ENCODE data around the gene ATXN10.
A peak's percentile ranks its signal among the peaks of the same experiment; 100 is the strongest.

- TF ChIP-seq TFAP4 (IDR thresholded peaks at IDR 0.05; ENCODE audit: borderline replicate concordance, low read depth), result peak; percentile 87; the same call in 1 of the 2 replicates
- peak; percentile 87; the same call in 1 of the 2 replicates for TF ChIP-seq ZNF772 (CRISPR knock-in tag; IDR thresholded peaks at IDR 0.05)
- peak; percentile 98 to 99 for TF ChIP-seq EP300 (IDR thresholded peaks at IDR 0.05; ENCODE audit: low read depth in 2 of 2, low read length in 2 of 2)
- TF ChIP-seq EP300 (CRISPR knock-in tag; IDR thresholded peaks at IDR 0.05; ENCODE audit: borderline replicate concordance), result peak; percentile 96
- TF ChIP-seq ZNF431 (CRISPR knock-in tag; IDR thresholded peaks at IDR 0.05; ENCODE audit: borderline replicate concordance, low read depth), result peak; percentile 80; the same call in 1 of the 2 replicates
- TF ChIP-seq ZNF253 (CRISPR knock-in tag; IDR thresholded peaks at IDR 0.05; ENCODE audit: borderline replicate concordance), result no peak
- TF ChIP-seq KDM5B (CRISPR knock-in tag; IDR thresholded peaks at IDR 0.05; ENCODE audit: borderline replicate concordance), result no peak
- TF ChIP-seq SUZ12 (IDR thresholded peaks at IDR 0.05; ENCODE audit: low read depth, low read length), result no peak
- TF ChIP-seq CTCF (CRISPR knock-in tag; IDR thresholded peaks at IDR 0.05), result peak; percentile 11; the same call in 1 of the 2 replicates
- TF ChIP-seq ZNF292 (CRISPR knock-in tag; IDR thresholded peaks at IDR 0.05; ENCODE audit: borderline replicate concordance, low read depth), result peak; percentile 95; the same call in 1 of the 2 replicates
- TF ChIP-seq ZNF33B (CRISPR knock-in tag; IDR thresholded peaks at IDR 0.05), result no peak
Measured at GRCh38 chr22:45742866-45743450, 71.3 kb downstream of the ATXN10 start.

All from HepG2 (cell line).